Activated CD4-positive, alpha-beta T cell treated with anti-CD3 and anti-CD28 coated beads, Interleukin-2, amount 50 U/mL, for 48 hours (primary cell): ENCODE results near the gene AFF3.
"Not testable (repeated sequence)": the region's sequence is repeated elsewhere in the genome, so short reads cannot be mapped to it uniquely, and the experiment has no call there.

Experiments
- DNase-seq, 2 experiments: peaks; one replicate each; pipeline ENCODE4 v3.0.0-alpha.2; 2020

The AFF3 gene

DNA sequence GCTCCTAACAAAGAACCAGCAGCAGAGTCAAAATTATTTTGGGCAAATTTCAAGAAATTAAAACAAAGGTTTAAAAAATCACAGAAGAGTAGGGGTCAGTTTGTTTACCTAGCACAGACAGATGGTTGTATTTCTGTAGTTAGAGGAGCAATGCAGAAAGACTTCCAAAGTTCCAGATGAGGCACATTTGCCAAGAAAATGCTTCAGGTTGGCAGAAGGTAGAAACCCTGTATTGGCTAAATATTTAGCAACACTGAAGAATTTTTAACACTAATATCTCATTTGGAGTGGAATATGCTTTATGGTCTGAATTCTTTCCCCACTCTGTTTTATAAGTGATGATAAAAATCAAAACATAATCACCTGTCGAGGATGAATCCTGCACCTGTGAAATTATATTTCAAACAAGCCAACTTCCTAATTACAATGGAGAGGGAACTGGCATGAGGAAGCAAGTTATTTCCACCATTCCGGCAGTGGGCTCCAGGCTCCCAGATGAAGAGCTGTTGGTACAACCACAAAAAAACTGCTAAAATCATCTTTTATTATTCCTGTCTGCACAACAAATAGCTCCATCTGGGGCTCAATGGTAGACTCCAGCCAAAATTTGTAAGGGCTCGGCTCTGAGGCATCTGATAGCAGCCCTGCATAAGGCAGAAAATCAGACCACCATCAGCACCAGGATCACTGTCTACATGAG lies 366.0 kb downstream of the AFF3 start:
- DNase-seq: no peak

DNA sequence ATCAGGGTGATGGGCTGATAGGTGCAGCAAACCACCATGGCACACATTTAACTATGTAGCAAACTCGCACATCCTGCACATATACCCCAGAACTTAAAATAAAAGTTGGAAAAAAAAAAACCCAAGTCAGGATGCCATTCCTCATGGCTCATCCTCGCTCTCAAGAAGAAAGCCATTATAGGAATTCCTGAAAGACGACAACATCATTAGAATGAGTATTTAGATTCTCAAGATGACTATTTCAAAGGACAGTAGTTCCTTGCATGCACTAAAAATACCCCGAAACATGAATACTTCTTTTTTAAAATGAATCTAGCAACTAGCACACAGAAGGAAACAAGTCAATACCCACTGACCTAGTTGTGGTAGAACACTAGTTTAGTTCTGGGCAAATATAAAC lies 366.8 kb downstream of the AFF3 start:
- no peak for DNase-seq

DNA sequence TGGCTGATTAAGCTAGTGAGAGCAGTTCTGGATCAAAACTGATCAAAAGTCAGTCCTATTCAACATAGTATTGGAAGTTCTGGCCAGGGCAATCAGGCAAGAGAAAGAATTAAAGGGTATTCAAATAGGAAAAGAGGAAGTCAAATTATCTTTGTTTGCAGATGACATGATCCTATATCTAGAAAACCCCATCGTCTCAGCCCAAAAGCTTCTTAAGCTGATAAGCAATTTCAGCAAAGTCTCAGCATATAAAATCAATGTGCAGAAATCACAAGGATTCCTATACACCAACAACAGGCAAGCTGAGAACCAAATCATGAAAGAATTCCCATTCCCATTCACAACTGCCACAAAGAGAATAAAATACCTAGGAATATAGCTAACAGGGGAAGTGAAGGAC lies 368.7 kb downstream of the AFF3 start:
- not testable (repeated sequence) for DNase-seq

DNA sequence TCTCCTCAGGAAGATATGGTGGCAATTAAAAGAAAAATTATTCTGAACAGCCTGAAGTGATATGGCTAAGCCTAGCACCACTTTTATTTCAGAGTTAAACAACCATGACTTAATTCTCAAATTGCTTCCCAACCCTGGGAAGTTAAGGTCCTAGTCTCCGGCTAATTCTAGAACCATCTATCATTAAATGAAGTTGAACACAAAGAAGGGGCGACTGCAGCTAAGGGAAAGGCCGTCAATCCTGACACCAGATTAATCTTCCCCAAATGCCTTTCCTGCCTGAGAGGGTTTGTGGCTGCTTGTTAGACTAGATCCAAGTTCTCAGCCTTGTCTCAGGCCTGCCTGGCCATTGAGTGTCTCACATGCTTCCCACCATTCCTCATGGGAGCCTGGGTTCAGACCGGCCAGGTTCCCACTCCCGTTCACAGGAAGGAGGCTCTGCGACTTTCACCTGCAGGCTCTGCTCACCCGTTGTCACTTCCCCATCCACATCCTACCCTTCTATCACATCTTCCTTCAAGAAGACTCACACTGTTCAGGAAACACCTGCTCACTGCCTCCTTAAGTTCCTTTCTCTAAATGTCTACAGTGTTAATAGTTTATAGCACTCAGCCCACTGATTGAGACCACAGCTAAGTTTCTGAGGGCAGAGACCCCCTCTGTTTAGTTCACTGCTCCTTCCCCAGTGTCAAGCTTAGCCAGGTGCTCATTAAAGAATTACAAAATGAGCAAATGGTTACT lies 369.6 kb downstream of the AFF3 start:
- no peak for DNase-seq

DNA sequence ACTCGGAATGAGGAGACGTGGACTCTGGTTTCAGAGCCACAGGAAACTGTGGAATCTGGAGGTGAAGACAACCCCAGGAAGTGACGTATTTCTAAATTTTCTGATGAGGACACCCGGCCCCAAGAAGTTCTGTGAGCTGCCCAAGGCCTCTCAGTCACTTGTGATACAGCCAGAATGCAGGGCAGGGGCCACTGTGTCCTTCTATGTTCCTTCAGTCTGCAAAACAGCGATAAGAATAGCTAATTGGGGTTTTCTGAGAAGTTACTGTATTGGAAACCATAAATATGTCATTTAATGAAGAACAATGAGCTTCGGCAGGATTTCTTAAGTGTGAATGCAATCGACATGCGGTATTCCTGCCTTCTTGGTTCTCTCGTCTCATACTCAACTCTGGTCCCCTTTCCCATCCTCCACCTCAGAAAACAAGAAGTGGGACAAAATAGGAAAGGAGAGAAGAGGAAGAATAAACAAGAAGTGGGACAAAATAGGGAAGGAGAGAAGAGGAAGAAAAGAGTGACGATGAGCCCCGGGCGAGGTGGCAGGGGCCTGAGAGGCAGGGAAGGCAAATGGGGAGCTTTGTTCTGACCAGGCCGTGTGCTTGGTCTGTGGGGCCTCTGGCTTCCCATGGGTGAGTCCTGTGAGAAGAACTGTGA lies 370.6 kb downstream of the AFF3 start:
- DNase-seq: no peak

DNA sequence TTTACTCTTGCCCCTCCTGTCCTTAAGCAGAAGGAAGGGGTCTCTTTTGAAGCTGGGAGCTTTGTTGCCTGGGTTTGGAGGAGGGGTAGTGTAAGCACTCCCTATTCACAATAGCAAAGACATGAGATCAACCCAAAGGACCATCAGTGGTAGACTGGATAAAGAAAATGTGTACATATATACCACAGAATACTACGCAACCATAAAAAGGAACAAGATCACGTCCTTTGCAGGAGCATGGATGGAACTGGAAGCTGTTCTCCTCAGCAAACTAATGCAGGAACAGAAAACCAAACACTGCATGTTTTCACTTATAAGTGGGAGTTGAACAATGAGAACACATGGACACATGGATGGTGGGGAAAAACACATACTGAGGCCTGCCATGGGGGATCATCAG lies 371.5 kb downstream of the AFF3 start:
- DNase-seq: no peak

DNA sequence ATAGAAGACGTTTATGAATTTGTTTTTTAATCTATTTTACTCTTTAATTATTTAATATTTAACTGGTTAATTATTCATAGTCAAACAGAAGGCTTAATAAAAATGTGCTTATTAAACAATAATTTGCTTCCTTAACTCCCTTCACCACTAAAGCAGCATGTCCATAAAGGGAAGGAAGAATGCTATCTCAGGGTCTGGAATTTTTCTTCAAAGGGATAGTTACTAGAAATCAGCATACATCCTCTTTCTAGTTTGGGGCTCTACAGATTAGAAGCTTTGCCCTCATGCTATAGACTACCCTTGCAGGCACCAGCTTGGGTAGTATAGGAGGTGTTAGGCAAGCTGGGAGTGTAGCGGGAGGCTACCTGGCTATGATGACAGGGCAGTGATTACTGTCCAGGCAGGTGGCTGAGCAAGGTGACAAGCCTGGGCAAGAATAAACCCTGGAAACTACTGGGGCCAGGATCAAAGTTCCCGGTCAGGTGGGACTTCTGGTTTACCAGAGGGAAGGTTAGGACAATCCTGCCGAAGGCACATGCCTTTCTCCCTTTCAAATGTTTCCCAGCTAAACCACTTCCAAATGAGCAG lies 376.6 kb downstream of the AFF3 start:
- DNase-seq: no peak

DNA sequence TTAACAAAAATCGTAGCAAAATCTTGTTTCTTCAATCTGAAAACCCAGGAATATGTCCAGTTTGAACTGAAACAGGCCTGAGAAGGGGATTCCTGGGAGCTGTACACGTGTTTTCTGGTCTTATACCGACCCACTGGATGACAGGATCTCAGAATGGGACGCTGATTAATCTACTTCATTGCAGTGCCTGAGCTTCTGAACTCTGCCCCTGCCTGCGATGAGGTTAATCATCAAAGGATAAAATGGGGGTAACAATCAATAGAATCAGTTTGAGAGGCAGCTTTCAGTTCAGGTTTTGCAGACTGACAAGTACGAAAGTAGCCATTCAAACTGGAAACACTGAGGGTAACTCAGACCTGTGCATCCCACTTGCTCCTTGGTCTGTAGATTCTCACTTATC lies 378.6 kb downstream of the AFF3 start:
- DNase-seq: no peak

DNA sequence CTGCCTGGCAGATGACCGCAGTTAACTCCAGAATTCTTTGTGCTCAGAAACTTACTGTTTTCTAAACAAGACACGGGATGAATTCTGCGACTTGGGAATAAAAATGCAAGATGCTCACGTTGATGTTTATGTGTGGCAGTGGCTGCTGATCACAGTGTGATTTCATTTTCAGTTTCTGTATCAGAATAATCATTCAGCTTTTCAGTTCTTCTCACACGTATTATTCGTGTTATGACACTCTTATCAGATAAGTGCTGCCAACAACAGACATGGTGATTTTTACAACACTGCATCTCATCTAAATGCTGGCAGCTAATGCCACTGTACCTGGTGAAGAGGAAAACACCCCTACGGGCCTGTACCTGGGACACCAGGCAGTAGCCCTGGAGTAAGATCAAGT lies 379.7 kb downstream of the AFF3 start:
- no peak for DNase-seq

DNA sequence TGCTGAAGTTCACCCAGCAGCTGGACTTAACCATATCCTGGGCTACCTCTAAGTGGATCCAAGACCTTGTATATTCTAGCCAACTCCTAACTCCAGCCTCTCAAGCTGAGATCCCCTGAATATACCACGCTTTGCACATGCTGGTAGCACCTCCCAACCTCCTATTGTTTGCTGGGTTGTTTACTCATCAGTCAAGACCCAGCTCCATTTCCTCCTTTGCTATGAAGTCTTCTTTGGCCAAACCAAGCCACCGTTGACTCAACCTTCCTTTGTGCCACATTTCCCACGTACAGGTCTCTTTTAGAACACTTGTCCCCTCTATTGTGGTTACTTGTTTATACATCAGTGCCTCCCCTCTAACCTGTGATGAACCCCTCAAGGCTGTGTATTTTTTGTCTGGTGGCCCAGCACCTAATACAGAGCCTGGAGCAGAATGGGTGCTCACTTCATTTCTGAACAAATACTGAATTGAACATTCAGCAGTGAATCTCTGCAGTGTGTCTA lies 384.7 kb downstream of the AFF3 start:
- DNase-seq: no peak

DNA sequence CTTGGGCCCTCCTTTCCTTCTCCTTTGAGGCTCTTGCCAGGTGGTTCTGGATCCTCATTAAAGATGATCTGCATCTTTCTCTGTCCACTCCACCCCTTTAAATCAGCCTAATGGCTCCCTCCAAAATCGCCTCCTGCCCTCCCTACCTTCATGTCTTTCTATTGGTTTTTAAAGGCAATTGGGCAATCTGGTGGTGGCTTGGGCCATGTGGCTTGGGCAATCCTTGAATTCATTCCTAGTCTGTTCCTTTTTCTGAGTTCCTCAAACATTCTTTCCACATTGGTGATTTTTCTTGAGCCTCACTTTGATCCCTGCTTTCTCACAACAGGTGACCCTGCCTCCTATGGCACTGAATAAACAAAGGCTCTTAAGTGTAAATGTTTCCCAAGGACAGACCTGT lies 386.3 kb downstream of the AFF3 start:
- DNase-seq: no peak

DNA sequence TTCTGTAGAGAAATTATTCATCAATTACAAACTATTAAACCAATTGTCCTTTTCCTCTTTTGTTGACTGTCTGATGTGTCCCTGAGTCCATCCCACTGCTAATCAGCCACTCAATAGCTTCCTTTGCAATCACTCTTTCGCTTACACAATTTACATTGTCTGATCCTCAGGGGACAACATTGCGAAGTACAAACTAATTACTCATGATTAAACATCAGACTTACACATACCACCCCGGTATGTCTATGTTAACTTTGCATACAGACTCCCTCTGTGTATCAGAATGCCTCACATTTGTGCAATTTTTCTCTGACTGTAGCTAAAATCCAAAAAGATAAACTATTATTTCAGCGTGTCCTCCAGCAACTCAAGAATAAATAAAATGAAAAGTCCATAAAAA lies 388.2 kb downstream of the AFF3 start:
- no peak for DNase-seq

DNA sequence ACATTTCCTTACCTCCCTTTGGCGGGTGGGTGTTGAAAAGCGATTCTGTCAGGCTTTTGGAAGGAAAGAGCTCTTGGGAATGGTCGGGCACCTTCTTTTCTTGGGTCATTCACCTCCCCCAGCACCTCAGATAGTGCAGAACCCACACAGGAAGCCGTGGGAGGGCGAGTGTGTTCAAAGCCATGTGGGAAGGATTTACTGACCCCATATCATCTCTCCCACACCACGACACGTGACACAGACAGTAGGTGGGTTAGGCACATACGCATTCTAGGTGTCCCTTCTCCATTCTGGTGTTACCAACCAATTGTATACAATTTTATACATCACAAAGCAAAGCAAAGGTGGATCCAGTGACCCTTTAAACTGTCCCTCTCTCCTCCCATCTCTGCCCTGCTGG lies 388.9 kb downstream of the AFF3 start:
- no peak for DNase-seq

DNA sequence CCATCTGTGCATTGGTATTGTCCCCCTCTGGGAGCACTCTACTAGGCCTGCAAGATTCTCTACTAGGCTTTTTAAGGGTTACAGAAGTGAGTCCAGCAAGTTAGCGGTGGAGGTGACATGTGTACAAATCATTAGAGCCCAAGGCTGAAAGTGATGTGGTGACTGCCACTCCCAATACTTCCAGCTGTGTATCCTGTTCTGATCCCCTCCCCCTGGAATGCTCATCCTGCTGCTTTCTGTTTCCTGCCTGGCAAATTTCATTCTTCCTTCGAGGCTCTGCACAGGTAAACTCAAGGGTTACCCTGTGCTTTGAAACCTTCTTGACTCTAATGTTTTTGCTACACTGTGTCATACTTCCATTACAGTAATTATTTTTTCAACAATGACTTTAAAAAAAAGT lies 394.0 kb downstream of the AFF3 start:
- DNase-seq: no peak

DNA sequence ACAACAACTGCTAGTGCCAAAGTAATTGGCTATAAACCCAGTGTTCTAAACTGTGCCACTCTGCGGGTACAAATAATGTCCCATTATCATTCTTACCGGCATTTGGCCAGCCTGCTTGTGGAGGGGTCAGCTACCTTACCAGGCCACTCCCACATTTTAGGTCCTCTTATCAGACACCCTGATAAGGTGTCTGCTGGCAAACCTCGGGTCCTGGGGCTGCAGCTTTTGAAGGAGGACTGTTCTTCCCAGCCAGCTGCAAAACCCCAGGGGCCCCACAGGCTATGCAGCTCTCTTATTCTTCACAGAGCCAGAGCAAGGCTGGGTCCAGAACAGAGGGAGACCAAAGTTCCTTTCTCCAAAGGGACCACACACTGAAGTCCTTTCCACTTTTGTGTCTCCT lies 394.5 kb downstream of the AFF3 start:
- DNase-seq: no peak

DNA sequence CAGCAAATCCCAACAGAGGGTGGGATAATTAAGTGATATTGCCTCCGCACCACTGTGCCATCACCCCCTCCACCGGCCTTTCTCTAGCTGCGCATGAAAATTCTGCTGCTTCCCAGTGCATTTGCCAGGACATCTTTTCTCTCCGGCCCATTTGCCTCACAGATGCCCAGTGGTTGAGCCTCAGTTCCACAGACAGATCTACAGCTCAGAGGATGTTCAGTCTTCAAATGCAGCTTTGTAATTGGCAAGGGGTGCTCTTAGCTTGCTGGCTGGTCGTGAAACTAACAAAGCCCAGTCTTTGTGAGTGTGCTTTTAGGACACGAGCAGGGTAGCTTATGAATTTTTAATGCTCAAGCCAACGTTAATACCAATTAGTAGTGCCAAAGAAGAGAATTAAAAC lies 399.2 kb downstream of the AFF3 start:
- no peak for DNase-seq

DNA sequence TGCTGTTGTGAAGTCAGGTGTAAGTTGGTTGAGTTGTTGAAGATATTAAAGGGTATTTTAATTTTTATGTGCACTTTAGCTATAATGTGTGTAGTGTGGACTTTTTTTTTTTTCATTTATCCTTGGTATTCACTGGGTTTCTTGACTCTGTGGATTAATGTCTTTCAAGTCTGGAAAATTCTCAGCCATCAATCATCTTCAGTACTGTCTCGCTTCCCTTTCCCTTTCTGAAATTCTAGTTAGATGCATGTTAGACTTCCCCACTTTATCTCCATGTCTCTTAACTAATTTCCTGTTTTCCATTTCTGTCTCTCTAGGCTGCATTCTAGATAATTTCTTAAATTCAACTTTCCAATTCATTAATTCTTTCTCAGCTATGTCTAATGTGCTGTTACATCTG lies 404.9 kb downstream of the AFF3 start:
- DNase-seq: no peak

DNA sequence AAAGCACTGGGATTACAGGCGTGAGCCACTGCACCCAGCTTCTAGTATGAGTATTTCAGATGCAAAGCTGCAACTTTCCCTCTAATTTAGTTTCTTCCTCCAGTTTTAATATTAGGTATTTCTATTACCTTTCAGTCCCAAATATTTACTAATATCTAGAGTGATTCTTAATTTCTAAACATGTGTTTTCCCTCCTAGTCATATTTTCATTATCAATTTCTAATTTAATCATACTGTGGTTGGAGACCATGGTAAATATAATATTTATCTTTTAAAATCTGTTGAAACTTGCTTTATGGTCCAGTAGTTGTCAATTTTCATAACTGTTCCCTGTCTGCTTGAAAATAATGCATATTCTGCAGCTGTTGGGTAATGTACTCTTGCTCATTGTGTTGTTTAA lies 406.6 kb downstream of the AFF3 start:
- no peak for DNase-seq

DNA sequence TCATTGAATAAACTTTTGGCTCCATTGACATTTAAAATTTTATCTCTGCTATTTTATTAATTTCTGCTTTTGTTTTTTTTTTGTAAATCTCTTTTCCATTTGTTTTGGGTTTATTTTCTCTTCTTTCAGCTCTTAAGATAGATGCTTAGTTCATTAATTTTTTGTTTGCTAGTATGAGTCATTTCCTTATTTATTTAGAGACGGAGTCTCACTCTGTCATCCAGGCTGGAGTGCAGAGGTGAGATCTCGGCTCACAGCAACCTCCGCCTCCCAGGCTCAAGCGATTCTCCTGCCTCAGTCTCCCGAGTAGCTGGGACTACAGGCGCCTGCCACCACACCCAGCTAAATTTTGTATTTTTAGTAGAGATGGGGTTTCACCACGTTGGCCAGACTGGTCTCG lies 407.1 kb downstream of the AFF3 start:
- DNase-seq: not testable (repeated sequence)

DNA sequence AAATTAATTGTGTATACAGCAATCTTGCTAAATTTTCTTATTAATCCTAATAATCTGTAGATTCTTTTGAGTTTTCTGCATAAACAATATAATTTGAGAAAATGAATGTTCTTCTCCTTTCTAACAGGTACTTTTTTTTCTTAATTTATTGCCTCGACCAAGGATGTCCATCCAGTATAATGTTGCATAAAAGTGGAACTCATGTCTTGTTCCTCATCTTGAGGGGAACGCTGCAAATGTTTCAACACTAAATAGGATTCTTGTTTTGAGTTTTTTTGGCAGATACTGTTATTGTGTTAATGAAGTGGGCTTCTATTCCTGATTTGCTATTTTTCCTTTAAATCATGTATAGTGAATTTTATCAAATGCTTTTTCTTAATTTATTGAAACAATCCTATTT lies 408.2 kb downstream of the AFF3 start:
- DNase-seq: no peak

DNA sequence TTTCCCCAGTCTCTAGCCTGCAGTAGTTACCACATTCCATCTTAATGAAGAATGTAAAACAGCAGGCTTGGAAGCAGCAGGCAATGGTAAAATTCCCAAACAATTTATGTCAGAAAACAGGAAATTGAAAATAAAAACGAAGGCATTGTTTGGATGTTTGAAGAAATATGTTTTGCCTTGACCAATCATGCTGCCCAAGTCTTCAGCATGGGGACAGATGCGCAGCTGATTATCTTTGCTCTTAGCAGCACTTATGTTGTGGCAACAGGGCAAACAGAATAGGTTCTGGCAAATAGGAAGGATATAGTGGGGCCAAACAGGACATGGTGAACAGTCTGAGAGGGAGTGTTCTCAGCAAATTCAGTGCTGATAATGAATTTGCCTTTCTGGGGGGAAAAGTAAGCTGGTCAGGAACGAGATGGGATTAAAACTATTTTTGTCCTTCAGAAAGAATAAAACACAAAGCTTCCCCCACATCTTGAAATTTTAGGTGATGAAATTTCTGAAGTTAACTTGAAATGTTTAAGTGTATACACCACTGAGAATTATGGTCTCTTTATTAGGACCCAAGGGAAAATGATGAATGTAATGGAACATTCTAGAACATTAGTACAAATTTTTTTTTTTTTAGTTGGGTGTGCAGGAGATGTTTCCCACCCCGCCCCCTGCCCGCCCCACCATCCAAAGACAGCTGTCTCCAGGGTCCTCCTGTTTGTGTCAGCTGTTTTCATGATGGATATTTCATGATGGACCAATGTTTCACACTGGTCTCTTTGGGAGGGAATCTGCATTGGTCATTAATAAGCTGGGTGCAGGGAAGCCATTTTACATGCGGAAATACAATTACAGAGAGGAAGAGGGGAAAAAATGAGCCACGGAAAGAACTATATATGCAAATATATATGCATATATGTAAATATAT lies 413.0 kb downstream of the AFF3 start:
- DNase-seq: no peak

DNA sequence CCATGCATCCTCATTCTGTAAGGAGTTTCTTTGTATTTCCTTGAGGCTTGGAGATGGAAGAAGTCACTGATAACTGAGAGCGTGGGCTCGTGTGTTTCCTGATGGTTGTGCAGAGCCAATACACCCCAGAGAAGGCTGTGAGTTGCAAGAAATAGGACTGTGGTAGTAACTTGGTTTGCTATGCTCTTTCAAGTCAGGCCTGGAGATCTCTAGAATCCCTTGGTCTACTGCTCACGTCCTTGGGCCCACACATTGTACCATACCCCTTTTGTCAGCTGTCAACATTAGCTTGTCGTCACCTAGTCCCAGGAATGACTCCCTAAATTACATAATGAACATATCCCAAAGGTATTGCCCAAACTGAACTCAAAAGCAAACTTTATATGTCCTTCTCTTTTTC lies 414.2 kb downstream of the AFF3 start:
- no peak for DNase-seq

DNA sequence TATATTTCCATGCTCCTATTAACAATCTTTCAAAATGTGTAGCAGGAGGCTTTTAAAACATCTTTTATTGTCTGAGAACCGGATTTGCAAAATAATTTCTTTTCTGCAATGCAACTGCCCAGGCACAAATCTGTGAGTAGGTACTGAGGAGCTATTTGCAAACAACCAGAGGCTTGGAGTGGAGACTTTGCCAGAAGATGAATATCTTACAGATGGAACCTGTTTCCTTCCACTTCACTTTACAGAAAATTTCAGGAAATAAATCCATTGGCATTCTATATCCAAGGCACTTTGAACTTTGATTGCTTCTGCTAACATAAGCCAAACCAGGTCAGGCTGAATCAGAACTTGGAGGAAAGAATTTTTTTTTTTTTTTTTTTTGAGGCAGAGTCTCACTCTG lies 415.2 kb downstream of the AFF3 start:
- DNase-seq: no peak
